H9 (cell line): ENCODE data around the gene SPOP. TPM values are rescaled to one million over a fixed set of nuclear protein-coding genes. Genes with fewer than 3 reads are reported as not detected.

Experiments
- DNase-seq: peaks from one replicate; pipeline ENCODE4 v3.0.0-alpha.2; 2017
- H2AFZ ChIP-seq: one replicate; pipeline ENCODE4 v1.6.1; 2013; ENCODE audit warnings: mild to moderate bottlenecking, low read length, control low read depth, moderate library complexity
- H2AK5ac ChIP-seq: 2 replicates; pipeline ENCODE4 v1.6.1; 2013; ENCODE audit warnings: low read length, control low read depth, mixed read lengths; ENCODE audit not compliant: insufficient read length
- H2BK120ac ChIP-seq: one replicate; pipeline ENCODE4 v1.6.1; 2013; ENCODE audit warnings: low read depth, mild to moderate bottlenecking, low read length, control low read depth, inconsistent platforms; ENCODE audit not compliant: poor library complexity, severe bottlenecking
- H2BK12ac ChIP-seq: 2 replicates; pipeline ENCODE4 v1.6.1; 2013; ENCODE audit warnings: low read length, control low read depth, mixed read lengths, low read depth; ENCODE audit not compliant: insufficient read length
- H2BK15ac ChIP-seq: 2 replicates; pipeline ENCODE4 v1.6.1; 2013; ENCODE audit warnings: low read depth, low read length, control low read depth
- H2BK20ac ChIP-seq: one replicate; pipeline ENCODE4 v1.6.1; 2013; ENCODE audit warnings: low read depth, mild to moderate bottlenecking, low read length, control low read depth, inconsistent platforms; ENCODE audit not compliant: poor library complexity, severe bottlenecking
- H2BK5ac ChIP-seq: 2 replicates; pipeline ENCODE4 v1.6.1; 2013; ENCODE audit warnings: low read length, control low read depth, mixed read lengths; ENCODE audit not compliant: insufficient read length
- H3K14ac ChIP-seq: 2 replicates; pipeline ENCODE4 v1.6.1; 2013; ENCODE audit warnings: low read length, control low read depth; ENCODE audit not compliant: insufficient read depth
- H3K18ac ChIP-seq: 2 replicates; pipeline ENCODE4 v1.6.1; 2013; ENCODE audit warnings: low read depth, mild to moderate bottlenecking, mixed read lengths, low read length, control low read depth; ENCODE audit not compliant: insufficient read length
- H3K23ac ChIP-seq: 2 replicates; pipeline ENCODE4 v1.6.1; 2013; ENCODE audit warnings: low read length, control low read depth, mixed read lengths, low read depth; ENCODE audit not compliant: insufficient read length
- H3K23me2 ChIP-seq: 2 replicates; pipeline ENCODE4 v1.6.1; 2013; ENCODE audit warnings: low read depth, mild to moderate bottlenecking, mixed read lengths, low read length, control low read depth; ENCODE audit not compliant: insufficient read length, poor library complexity, severe bottlenecking
- H3K27ac ChIP-seq: 2 replicates; pipeline ENCODE4 v1.5.1; 2013; ENCODE audit warnings: low read length, control low read depth, mixed read lengths, low read depth; ENCODE audit not compliant: insufficient read length
- H3K27me3 ChIP-seq: 2 replicates; pipeline ENCODE4 v1.6.1; 2013; ENCODE audit warnings: low read length, control low read depth, inconsistent platforms; ENCODE audit not compliant: insufficient read depth
- H3K4ac ChIP-seq: 2 replicates; pipeline ENCODE4 v1.6.1; 2013; ENCODE audit warnings: low read depth, mild to moderate bottlenecking, control low read depth, inconsistent platforms, low read length, moderate library complexity
- H3K4me1 ChIP-seq: 2 replicates; pipeline ENCODE4 v1.6.1; 2013; ENCODE audit warnings: low read length, control low read depth, inconsistent platforms; ENCODE audit not compliant: insufficient read depth
- H3K4me2 ChIP-seq: 2 replicates; pipeline ENCODE4 v1.6.1; 2013; ENCODE audit warnings: low read length, control low read depth, mixed read lengths; ENCODE audit not compliant: insufficient read length, insufficient read depth
- H3K56ac ChIP-seq: 2 replicates; pipeline ENCODE4 v1.6.1; 2013; ENCODE audit warnings: low read depth, mild to moderate bottlenecking, mixed read lengths, low read length, control low read depth; ENCODE audit not compliant: insufficient read length
- H3K79me1 ChIP-seq: 2 replicates; pipeline ENCODE4 v1.6.1; 2013; ENCODE audit warnings: low read depth, mild to moderate bottlenecking, moderate library complexity, low read length, control low read depth, inconsistent platforms; ENCODE audit not compliant: insufficient read depth, poor library complexity, severe bottlenecking
- H3K79me2 ChIP-seq: 2 replicates; pipeline ENCODE4 v1.6.1; 2013; ENCODE audit warnings: low read length, control low read depth, inconsistent platforms; ENCODE audit not compliant: insufficient read depth
- H3K9ac ChIP-seq: 2 replicates; pipeline ENCODE4 v1.6.1; 2013; ENCODE audit warnings: low read length, control low read depth, mixed read lengths; ENCODE audit not compliant: insufficient read length; ENCODE audit errors: extremely low read depth
- H3K9me3 ChIP-seq: one replicate; pipeline ENCODE4 v1.6.1; 2013; ENCODE audit warnings: low read depth, low read length, inconsistent platforms; ENCODE audit not compliant: control insufficient read depth
- H3T11ph ChIP-seq: one replicate; pipeline ENCODE4 v1.6.1; 2013; ENCODE audit warnings: mild to moderate bottlenecking, low read length, control low read depth, inconsistent platforms
- H4K20me1 ChIP-seq: one replicate; pipeline ENCODE4 v1.6.1; 2013; ENCODE audit not compliant: control insufficient read depth, insufficient read length, insufficient read depth
- H4K5ac ChIP-seq: 2 replicates; pipeline ENCODE4 v1.6.1; 2013; ENCODE audit warnings: low read depth, mild to moderate bottlenecking, mixed read lengths, low read length, control low read depth; ENCODE audit not compliant: insufficient read length
- H4K8ac ChIP-seq: replicated peaks from 2 replicates; pipeline ENCODE4 v1.6.1; 2013; ENCODE audit warnings: low read length, control low read depth, mixed read lengths, low read depth; ENCODE audit not compliant: insufficient read length
- H4K91ac ChIP-seq: 2 replicates; pipeline ENCODE4 v1.6.1; 2013; ENCODE audit warnings: low read depth, mild to moderate bottlenecking, moderate library complexity, mixed read lengths, low read length, control low read depth; ENCODE audit not compliant: insufficient read length
- H3K27ac Mint-ChIP-seq, 3 experiments: 2 replicates in 2 of 3; 3 replicates in 1 of 3; pipeline ENCODE4 v1.8.0; 2020 to 2021; ENCODE audit warnings: mixed read lengths in 3 of 3, mild to moderate bottlenecking in 1 of 3, moderate library complexity in 1 of 3
- H3K27me3 Mint-ChIP-seq: 2 replicates; pipeline ENCODE4 v1.8.0; 2021; ENCODE audit warnings: low read depth, mild to moderate bottlenecking, moderate library complexity, mixed read lengths
- H3K36me3 Mint-ChIP-seq, 3 experiments: 2 replicates in 2 of 3; 3 replicates in 1 of 3; pipeline ENCODE4 v1.8.0; 2020 to 2021; ENCODE audit warnings: low read depth in 3 of 3, mixed read lengths in 3 of 3; ENCODE audit not compliant: insufficient read depth in 1 of 3
- H3K4me1 Mint-ChIP-seq, 2 experiments: 2 replicates each; pipeline ENCODE4 v1.8.0; 2020; ENCODE audit warnings: mixed read lengths in 2 of 2
- H3K4me3 Mint-ChIP-seq, 2 experiments: 2 replicates in 1 of 2; 3 replicates in 1 of 2; pipeline ENCODE4 v1.8.0; 2020 to 2021; ENCODE audit warnings: mild to moderate bottlenecking in 2 of 2, mixed read lengths in 2 of 2, moderate library complexity in 1 of 2
- H3K9me3 Mint-ChIP-seq, 2 experiments: 2 replicates in 1 of 2; 3 replicates in 1 of 2; pipeline ENCODE4 v1.8.0; 2020; ENCODE audit warnings: mild to moderate bottlenecking in 2 of 2, mixed read lengths in 2 of 2, moderate library complexity in 1 of 2
- WGBS: extraction: QIAGEN DNeasy Blood & Tissue Kit; methylation state at CpG from one replicate; pipeline ENCODE4 v1.1.7; 2013; ENCODE audit warnings: missing lambda C conversion rate, low lambda C conversion rate, mixed read lengths; ENCODE audit not compliant: insufficient read length; ENCODE audit errors: extremely low coverage; 5-methylcytosine and 5-hydroxymethylcytosine counted together
- total RNA-seq: library from RNA; stranded (reverse); gene quantifications from 2 replicates; pipeline ENCODE4 v1.2.1, GENCODE V29; 2021
- TF ChIP-seq, protein P1 (sequence below): fragments of 200-600 bp; sonication (generic); conservative IDR thresholded peaks from 3 replicates; pipeline ENCODE4 v1.8.0; 2021; ENCODE audit warnings: antibody characterized with exemption, mild to moderate bottlenecking

SPOP gene
- total RNA-seq, 1 experiment from 2014 or later, result 33.7 TPM

- Histone ChIP-seq H3K14ac (no peak overlapping the region), H3K79me1 (no peaks in the 10 kb centered on the region), H2AFZ (peak overlapping the region; percentile 16), H2BK5ac (no peak overlapping the region), H2BK20ac (no peak overlapping the region), H4K8ac (no peak overlapping the region), H2BK120ac (no peak overlapping the region), H4K5ac (no peak overlapping the region), H3K79me2 (no peaks in the 10 kb centered on the region), H3K23me2 (no peaks in the 10 kb centered on the region), H3K27ac (no peak overlapping the region), H3K4me1 (peaks cover 9% of the 10 kb centered on the region; the same call in 1 of the 2 replicates), H3K4ac (no peak overlapping the region), H3K9ac (no peak overlapping the region), H2BK12ac (no peak overlapping the region), H3K4me2 (no peak overlapping the region), H3T11ph (no peak overlapping the region), H4K20me1 (no peaks in the 10 kb centered on the region), H3K9me3 (no peaks in the 10 kb centered on the region), H3K27me3 (no peaks in the 10 kb centered on the region), H3K56ac (no peak overlapping the region), H4K91ac (no peak overlapping the region), H2BK15ac (no peak overlapping the region), H3K23ac (no peak overlapping the region), H2AK5ac (no peak overlapping the region), H3K18ac (no peak overlapping the region)
- TF ChIP-seq, protein P1, sequence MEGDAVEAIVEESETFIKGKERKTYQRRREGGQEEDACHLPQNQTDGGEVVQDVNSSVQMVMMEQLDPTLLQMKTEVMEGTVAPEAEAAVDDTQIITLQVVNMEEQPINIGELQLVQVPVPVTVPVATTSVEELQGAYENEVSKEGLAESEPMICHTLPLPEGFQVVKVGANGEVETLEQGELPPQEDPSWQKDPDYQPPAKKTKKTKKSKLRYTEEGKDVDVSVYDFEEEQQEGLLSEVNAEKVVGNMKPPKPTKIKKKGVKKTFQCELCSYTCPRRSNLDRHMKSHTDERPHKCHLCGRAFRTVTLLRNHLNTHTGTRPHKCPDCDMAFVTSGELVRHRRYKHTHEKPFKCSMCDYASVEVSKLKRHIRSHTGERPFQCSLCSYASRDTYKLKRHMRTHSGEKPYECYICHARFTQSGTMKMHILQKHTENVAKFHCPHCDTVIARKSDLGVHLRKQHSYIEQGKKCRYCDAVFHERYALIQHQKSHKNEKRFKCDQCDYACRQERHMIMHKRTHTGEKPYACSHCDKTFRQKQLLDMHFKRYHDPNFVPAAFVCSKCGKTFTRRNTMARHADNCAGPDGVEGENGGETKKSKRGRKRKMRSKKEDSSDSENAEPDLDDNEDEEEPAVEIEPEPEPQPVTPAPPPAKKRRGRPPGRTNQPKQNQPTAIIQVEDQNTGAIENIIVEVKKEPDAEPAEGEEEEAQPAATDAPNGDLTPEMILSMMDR, result no peak
- peaks cover 10% of the 10 kb centered on the region for H3K27me3 Mint-ChIP-seq
- WGBS, result no CpG with 5 or more reads among the region's 8 CpGs
- peak overlapping the region in 2 of 3 experiments; percentile 0 to 12; a peak in 4 of 7 replicates for H3K27ac Mint-ChIP-seq
- no peaks in the 10 kb centered on the region for H3K36me3 Mint-ChIP-seq
- peaks cover 22 to 26% of the 10 kb centered on the region in 2 experiments for H3K4me1 Mint-ChIP-seq
- DNase-seq, result no peak
- H3K4me3 Mint-ChIP-seq, result no peak overlapping the region; a peak in 1 of 5 replicates
- no peaks in the 10 kb centered on the region for H3K9me3 Mint-ChIP-seq
These were observed 13.8 kb upstream of the SPOP start for GRCh38 chr17:49691677-49692191.
